ENCODE results near the gene FSTL4.
"Not testable (repeated sequence)": the region's sequence is repeated elsewhere in the genome, so short reads cannot be mapped to it uniquely, and the experiment has no call there.

FSTL4 gene

GRCh38 chr5:133451926-133452325 lies 160.4 kb downstream of the FSTL4 start:
- no peak for DNase-seq

- no peak for DNase-seq
Observed at GRCh38 chr5:133450286-133450685, 162.1 kb downstream of the FSTL4 start.

GRCh38 chr5:133449181-133449580 lies 163.2 kb downstream of the FSTL4 start:
- no peak for DNase-seq

GRCh38 chr5:133446440-133446839 lies 165.9 kb downstream of the FSTL4 start:
- no peak for DNase-seq

- no peak for DNase-seq
Observed at GRCh38 chr5:133445744-133446143, 166.6 kb downstream of the FSTL4 start.

- DNase-seq = not testable (repeated sequence)
Observed at GRCh38 chr5:133445204-133445603, 167.1 kb downstream of the FSTL4 start.

GRCh38 chr5:133444711-133445110 lies 167.6 kb downstream of the FSTL4 start:
- no peak for DNase-seq

- no peak for DNase-seq
Observed at GRCh38 chr5:133441166-133441815, 171.1 kb downstream of the FSTL4 start.

GRCh38 chr5:133440467-133441115 lies 171.8 kb downstream of the FSTL4 start:
- no peak for DNase-seq

- no peak for DNase-seq
Observed at GRCh38 chr5:133439859-133440258, 172.5 kb downstream of the FSTL4 start.

GRCh38 chr5:133438487-133438886 lies 173.9 kb downstream of the FSTL4 start:
- no peak for DNase-seq

GRCh38 chr5:133434336-133434735 lies 178.0 kb downstream of the FSTL4 start:
- no peak for DNase-seq

- DNase-seq = no peak
Observed at GRCh38 chr5:133433641-133434040, 178.7 kb downstream of the FSTL4 start.

- no peak for DNase-seq
Observed at GRCh38 chr5:133432956-133433532, 179.3 kb downstream of the FSTL4 start.

GRCh38 chr5:133431326-133431865 lies 180.9 kb downstream of the FSTL4 start:
- DNase-seq = no peak

- no peak for DNase-seq
Observed at GRCh38 chr5:133430095-133430494, 182.2 kb downstream of the FSTL4 start.

GRCh38 chr5:133429046-133429445 lies 183.3 kb downstream of the FSTL4 start:
- DNase-seq = no peak

- DNase-seq = no peak
Observed at GRCh38 chr5:133428072-133428660, 184.2 kb downstream of the FSTL4 start.

GRCh38 chr5:133427121-133427777 lies 185.1 kb downstream of the FSTL4 start:
- DNase-seq = no peak

GRCh38 chr5:133426264-133426663 lies 186.1 kb downstream of the FSTL4 start:
- no peak for DNase-seq

- DNase-seq = no peak
Observed at GRCh38 chr5:133425764-133426163, 186.6 kb downstream of the FSTL4 start.

GRCh38 chr5:133425222-133425621 lies 187.1 kb downstream of the FSTL4 start:
- no peak for DNase-seq
